HG02798 (cell line): Measurements from ENCODE around the gene ZBTB22.

Experiments used
- ATAC-seq: cut with Tn5 transposase; IDR thresholded peaks from one replicate; pipeline ENCODE4 v1.9.1; 2021; ENCODE audit warnings: mild to moderate bottlenecking; ENCODE audit not compliant: unreplicated experiment, poor library complexity

The ZBTB22 gene

GRCh38 chr6:33304216-33304615 lies 13.3 kb downstream of the ZBTB22 start:
- ATAC-seq, result no peak

- no peak for ATAC-seq
Measured at GRCh38 chr6:33301877-33302276, 15.7 kb downstream of the ZBTB22 start.

GRCh38 chr6:33299237-33299944 lies 18.2 kb downstream of the ZBTB22 start:
- ATAC-seq, result peak; percentile 85

- peak; percentile 31 for ATAC-seq
Measured at GRCh38 chr6:33298773-33299236, 18.7 kb downstream of the ZBTB22 start, which contains the start of gene RGL2. Gene RGL2 (minus strand): TSS chr6:33298942. CDS start chr6:33298610, 332 bp downstream.

GRCh38 chr6:33297956-33298772 lies 19.4 kb downstream of the ZBTB22 start:
- no peak for ATAC-seq

- ATAC-seq, result no peak
Measured at GRCh38 chr6:33297406-33297955, 20.1 kb downstream of the ZBTB22 start.

- ATAC-seq, result no peak
Measured at GRCh38 chr6:33296797-33297405, 20.6 kb downstream of the ZBTB22 start.

GRCh38 chr6:33295621-33296369 lies 21.7 kb downstream of the ZBTB22 start:
- ATAC-seq, result no peak

- no peak for ATAC-seq
Measured at GRCh38 chr6:33294086-33294823, 23.3 kb downstream of the ZBTB22 start.

GRCh38 chr6:33292996-33293682 lies 24.4 kb downstream of the ZBTB22 start:
- ATAC-seq, result no peak

- ATAC-seq, result no peak
Measured at GRCh38 chr6:33290459-33290858, 27.1 kb downstream of the ZBTB22 start.

GRCh38 chr6:33289784-33290315 lies 27.7 kb downstream of the ZBTB22 start:
- no peak for ATAC-seq

GRCh38 chr6:33288921-33289783 lies 28.4 kb downstream of the ZBTB22 start, which contains the start of the genes PFDN6 and WDR46:
Gene PFDN6 (plus strand): TSS chr6:33289601. CDS start chr6:33289857, 256 bp downstream.
Gene WDR46 (minus strand): TSS chr6:33289239. CDS start chr6:33289170, 69 bp downstream.
- peak; percentile 89 for ATAC-seq

GRCh38 chr6:33288141-33288920 lies 29.2 kb downstream of the ZBTB22 start:
- ATAC-seq, result no peak

- no peak for ATAC-seq
Measured at GRCh38 chr6:33286946-33287914, 30.3 kb downstream of the ZBTB22 start.
